ENCODE data around the gene RAB44. TPM values are rescaled to one million over a fixed set of nuclear protein-coding genes. Genes with fewer than 3 reads are reported as not detected.
"Not testable (repeated sequence)": the region's sequence is repeated elsewhere in the genome, so short reads cannot be mapped to it uniquely, and the experiment has no call there.

Gene RAB44
- not detected for total RNA-seq
- not detected for polyA plus RNA-seq

- no peaks in the 10 kb centered on the region for H3K9me3 Mint-ChIP-seq
- ChIA-PET POLR2A (no interaction called here), CTCF (no interaction called here)
- H3K9me3 ChIP-seq (ENCODE audit: low read length) = no peaks in the 10 kb centered on the region
- H3K36me3 ChIP-seq (ENCODE audit: insufficient read depth, low read length) = no peaks in the 10 kb centered on the region
- H3K27me3 Mint-ChIP-seq = peaks cover 0 to 6% of the 10 kb centered on the region in 2 donors
- H3K36me3 Mint-ChIP-seq = no peaks in the 10 kb centered on the region
- H3K27me3 ChIP-seq (ENCODE audit: insufficient read depth, low read length, poor library complexity, severe bottlenecking) = no peaks in the 10 kb centered on the region
- H3K4me1 ChIP-seq (ENCODE audit: insufficient read depth, low read length) = peaks cover 1% of the 10 kb centered on the region
- no peak within 1 kb of the TSS for H3K4me3 ChIP-seq (ENCODE audit: low read length)
- H3K4me3 Mint-ChIP-seq = no peak within 1 kb of the TSS
- H3K27ac ChIP-seq (ENCODE audit: low read depth, low read length) = no peak within 1 kb of the TSS
- peak within 1 kb of the TSS in 1 of 8 donors; percentile 69 for H3K27ac Mint-ChIP-seq
- DNase-seq = no peak
- H3K4me1 Mint-ChIP-seq = peaks cover 5 to 9% (median 9%) of the 10 kb centered on the region in 3 donors
Observed at GRCh38 chr6:36697481-36697903, at the start of gene RAB44. Gene RAB44 (plus strand): TSS chr6:36697826. CDS start chr6:36704236, 6,410 bp downstream.

GRCh38 chr6:36649086-36649485, 48.5 kb upstream of the RAB44 start:
- no peaks in the 10 kb centered on the region for H3K36me3 ChIP-seq (ENCODE audit: insufficient read depth, low read length)
- H3K4me3 Mint-ChIP-seq = no peak overlapping the region
- H3K4me1 Mint-ChIP-seq = no peaks in the 10 kb centered on the region
- no peak overlapping the region for H3K27ac ChIP-seq (ENCODE audit: low read depth, low read length)
- no peaks in the 10 kb centered on the region for H3K9me3 Mint-ChIP-seq
- no peak overlapping the region for H3K4me3 ChIP-seq (ENCODE audit: low read length)
- DNase-seq = no peak
- H3K27me3 ChIP-seq (ENCODE audit: insufficient read depth, low read length, poor library complexity, severe bottlenecking) = no peaks in the 10 kb centered on the region
- no peak overlapping the region for H3K27ac Mint-ChIP-seq
- no peaks in the 10 kb centered on the region for H3K36me3 Mint-ChIP-seq
- H3K27me3 Mint-ChIP-seq = peaks cover 9 to 20% of the 10 kb centered on the region in 2 donors
- no peaks in the 10 kb centered on the region for H3K9me3 ChIP-seq (ENCODE audit: low read length)
- ChIA-PET POLR2A (no interaction called here), CTCF (no interaction called here)
- no peaks in the 10 kb centered on the region for H3K4me1 ChIP-seq (ENCODE audit: insufficient read depth, low read length)

- Mint-ChIP-seq H3K27ac (no peak overlapping the region), H3K27me3 (peaks cover 9 to 20% of the 10 kb centered on the region in 2 donors), H3K36me3 (no peaks in the 10 kb centered on the region), H3K4me3 (no peak overlapping the region), H3K4me1 (no peaks in the 10 kb centered on the region), H3K9me3 (no peaks in the 10 kb centered on the region)
- CTCF ChIA-PET = no interaction called here
- no peak overlapping the region for H3K27ac ChIP-seq (ENCODE audit: low read depth, low read length)
- H3K27me3 ChIP-seq (ENCODE audit: insufficient read depth, low read length, poor library complexity, severe bottlenecking) = no peaks in the 10 kb centered on the region
- H3K4me1 ChIP-seq (ENCODE audit: insufficient read depth, low read length) = no peaks in the 10 kb centered on the region
- POLR2A ChIA-PET = no interaction called here
- no peak for DNase-seq
- H3K4me3 ChIP-seq (ENCODE audit: low read length) = no peak overlapping the region
- H3K36me3 ChIP-seq (ENCODE audit: insufficient read depth, low read length) = no peaks in the 10 kb centered on the region
- H3K9me3 ChIP-seq (ENCODE audit: low read length) = no peaks in the 10 kb centered on the region
Observed at GRCh38 chr6:36649701-36650484, 47.7 kb upstream of the RAB44 start.

GRCh38 chr6:36650848-36651478, 46.7 kb upstream of the RAB44 start:
- no peaks in the 10 kb centered on the region for H3K4me1 Mint-ChIP-seq
- H3K27ac ChIP-seq (ENCODE audit: low read depth, low read length) = no peak overlapping the region
- no peak for DNase-seq
- ChIA-PET CTCF (no interaction called here), POLR2A (no interaction called here)
- no peaks in the 10 kb centered on the region for H3K4me1 ChIP-seq (ENCODE audit: insufficient read depth, low read length)
- H3K9me3 ChIP-seq (ENCODE audit: low read length) = no peaks in the 10 kb centered on the region
- H3K27ac Mint-ChIP-seq = no peak overlapping the region
- peaks cover 3% of the 10 kb centered on the region for H3K27me3 ChIP-seq (ENCODE audit: insufficient read depth, low read length, poor library complexity, severe bottlenecking)
- H3K27me3 Mint-ChIP-seq = peaks cover 9 to 31% of the 10 kb centered on the region in 2 donors
- H3K4me3 Mint-ChIP-seq = no peak overlapping the region
- no peak overlapping the region for H3K4me3 ChIP-seq (ENCODE audit: low read length)
- H3K9me3 Mint-ChIP-seq = no peaks in the 10 kb centered on the region
- H3K36me3 ChIP-seq (ENCODE audit: insufficient read depth, low read length) = no peaks in the 10 kb centered on the region
- no peaks in the 10 kb centered on the region for H3K36me3 Mint-ChIP-seq

GRCh38 chr6:36651659-36652379, 45.8 kb upstream of the RAB44 start:
- Histone ChIP-seq H3K9me3 (ENCODE audit: low read length) (no peaks in the 10 kb centered on the region), H3K27me3 (ENCODE audit: insufficient read depth, low read length, poor library complexity, severe bottlenecking) (peaks cover 3% of the 10 kb centered on the region), H3K27ac (ENCODE audit: low read depth, low read length) (no peak overlapping the region), H3K36me3 (ENCODE audit: insufficient read depth, low read length) (no peaks in the 10 kb centered on the region), H3K4me3 (ENCODE audit: low read length) (no peak overlapping the region), H3K4me1 (ENCODE audit: insufficient read depth, low read length) (no peaks in the 10 kb centered on the region)
- Mint-ChIP-seq H3K27me3 (peaks cover 7 to 36% of the 10 kb centered on the region in 2 donors), H3K4me3 (no peak overlapping the region), H3K27ac (no peak overlapping the region), H3K4me1 (no peaks in the 10 kb centered on the region), H3K9me3 (no peaks in the 10 kb centered on the region), H3K36me3 (no peaks in the 10 kb centered on the region)
- POLR2A ChIA-PET = no interaction called here
- no peak for DNase-seq
- CTCF ChIA-PET = no interaction called here

GRCh38 chr6:36654469-36654868, 43.2 kb upstream of the RAB44 start:
- CTCF ChIA-PET = interaction anchor here (1.5 kb wide), 1 partner anchor 9 kb away, joined by 4 read pairs; no protein-coding TSS in a partner anchor
- H3K27me3 ChIP-seq (ENCODE audit: insufficient read depth, low read length, poor library complexity, severe bottlenecking); DNase-seq; H3K27ac Mint-ChIP-seq; H3K36me3 ChIP-seq (ENCODE audit: insufficient read depth, low read length); H3K9me3 ChIP-seq (ENCODE audit: low read length); H3K9me3 Mint-ChIP-seq; H3K27ac ChIP-seq (ENCODE audit: low read depth, low read length); H3K4me1 ChIP-seq (ENCODE audit: insufficient read depth, low read length); H3K36me3 Mint-ChIP-seq; H3K4me3 ChIP-seq (ENCODE audit: low read length); POLR2A ChIA-PET; H3K4me3 Mint-ChIP-seq; H3K4me1 Mint-ChIP-seq: not testable (repeated sequence)
- H3K27me3 Mint-ChIP-seq = peaks cover 3 to 50% of the 10 kb centered on the region in 2 donors

GRCh38 chr6:36655085-36655724, 42.4 kb upstream of the RAB44 start:
- H3K36me3 ChIP-seq (ENCODE audit: insufficient read depth, low read length) = no peaks in the 10 kb centered on the region
- peaks cover 11% of the 10 kb centered on the region for H3K27me3 ChIP-seq (ENCODE audit: insufficient read depth, low read length, poor library complexity, severe bottlenecking)
- no peak overlapping the region for H3K4me3 Mint-ChIP-seq
- no peak overlapping the region for H3K27ac Mint-ChIP-seq
- H3K4me1 Mint-ChIP-seq = no peaks in the 10 kb centered on the region
- peaks cover 0 to 3% (median 0%) of the 10 kb centered on the region in 3 donors for H3K36me3 Mint-ChIP-seq
- H3K27me3 Mint-ChIP-seq = peaks cover 4 to 55% of the 10 kb centered on the region in 2 donors
- H3K9me3 Mint-ChIP-seq = no peaks in the 10 kb centered on the region
- ChIA-PET POLR2A (no interaction called here), CTCF (interaction anchor here (1.0 to 1.3 kb wide), 2 partner anchors 13 to 104 kb away, joined by 3 to 4 read pairs; no protein-coding TSS in a partner anchor)
- H3K4me3 ChIP-seq (ENCODE audit: low read length) = no peak overlapping the region
- no peaks in the 10 kb centered on the region for H3K9me3 ChIP-seq (ENCODE audit: low read length)
- H3K27ac ChIP-seq (ENCODE audit: low read depth, low read length) = no peak overlapping the region
- no peaks in the 10 kb centered on the region for H3K4me1 ChIP-seq (ENCODE audit: insufficient read depth, low read length)
- no peak for DNase-seq

- no peaks in the 10 kb centered on the region for H3K4me1 ChIP-seq (ENCODE audit: insufficient read depth, low read length)
- H3K4me3 Mint-ChIP-seq = no peak overlapping the region
- H3K9me3 ChIP-seq (ENCODE audit: low read length) = no peaks in the 10 kb centered on the region
- H3K4me3 ChIP-seq (ENCODE audit: low read length) = no peak overlapping the region
- ChIA-PET CTCF (no interaction called here), POLR2A (no interaction called here)
- no peaks in the 10 kb centered on the region for H3K4me1 Mint-ChIP-seq
- H3K27ac Mint-ChIP-seq = no peak overlapping the region
- H3K9me3 Mint-ChIP-seq = no peaks in the 10 kb centered on the region
- no peak overlapping the region for H3K27ac ChIP-seq (ENCODE audit: low read depth, low read length)
- peaks cover 0 to 3% (median 0%) of the 10 kb centered on the region in 3 donors for H3K36me3 Mint-ChIP-seq
- peaks cover 3 to 55% of the 10 kb centered on the region in 2 donors for H3K27me3 Mint-ChIP-seq
- H3K27me3 ChIP-seq (ENCODE audit: insufficient read depth, low read length, poor library complexity, severe bottlenecking) = peaks cover 15% of the 10 kb centered on the region
- H3K36me3 ChIP-seq (ENCODE audit: insufficient read depth, low read length) = no peaks in the 10 kb centered on the region
- no peak for DNase-seq
Observed at GRCh38 chr6:36656441-36656840, 41.2 kb upstream of the RAB44 start.

Data from CD8-positive, alpha-beta memory T cell (primary cell).